HTERT RPE-1 (cell line): ENCODE results near the gene ZNF441.
"Not testable (repeated sequence)": the region's sequence is repeated elsewhere in the genome, so short reads cannot be mapped to it uniquely, and the experiment has no call there.

Experiments used
- in situ Hi-C: fragments of 300-500 bp; cut with MboI; formaldehyde crosslinking; loops from 4 replicates; pipeline ENCODE4 v1.14.3; 2020; ENCODE audit warnings: low sequenced_read_pairs

Gene ZNF441

DNA sequence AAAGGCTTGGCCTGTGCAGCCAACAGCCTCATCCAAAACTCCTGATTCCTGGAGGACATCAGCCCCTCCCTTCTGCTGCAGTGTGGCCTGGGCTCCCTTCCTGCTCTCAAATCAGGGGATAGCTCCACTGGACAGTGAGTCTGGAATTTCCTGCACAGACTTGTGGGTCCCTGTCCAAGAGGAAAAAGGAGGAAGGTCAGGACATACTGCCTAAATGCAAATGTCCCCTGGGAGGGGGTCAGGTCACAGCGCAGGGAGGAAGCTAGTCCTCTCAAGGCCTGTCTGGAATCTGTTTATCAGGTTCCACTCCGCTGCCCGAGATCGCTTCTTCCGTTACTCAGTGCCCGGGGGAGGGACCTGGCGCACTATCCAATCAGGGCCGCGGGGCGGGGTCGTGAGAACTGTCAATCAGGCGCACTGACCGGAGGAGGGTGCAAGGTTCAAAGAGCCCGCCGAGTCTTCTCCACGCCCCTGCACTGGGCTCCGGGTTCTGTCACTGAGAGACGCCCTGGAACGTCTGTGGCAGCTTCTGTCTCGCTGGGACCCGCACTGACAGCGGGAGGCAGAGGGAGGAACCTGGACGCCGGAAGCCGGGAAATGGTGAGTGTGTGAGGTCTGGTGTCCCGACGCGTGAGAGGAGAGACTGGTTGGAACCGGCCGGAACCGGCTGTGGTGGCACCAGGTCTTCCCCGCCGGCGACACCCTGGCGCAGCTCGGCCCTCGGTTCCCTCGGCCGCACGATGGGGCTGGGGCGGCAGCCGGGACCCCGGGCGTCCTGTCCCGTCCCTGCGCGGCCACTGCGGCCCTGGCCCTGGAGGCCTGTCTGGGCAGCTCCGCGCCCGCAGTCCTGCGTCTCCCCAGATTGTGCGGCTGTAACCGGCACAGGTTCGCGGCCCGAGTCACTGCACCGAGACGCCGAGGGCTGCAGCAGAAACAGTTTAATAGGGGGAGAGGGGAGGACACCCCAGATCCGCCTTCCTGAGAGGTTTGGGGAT is at the start of gene ZNF441:
ZNF441 (plus strand) TSS at position 404 of the 995 bp plus-strand sequence; CDS start at position 598, 194 bp downstream.
- in situ Hi-C loops, result no loop called here

DNA sequence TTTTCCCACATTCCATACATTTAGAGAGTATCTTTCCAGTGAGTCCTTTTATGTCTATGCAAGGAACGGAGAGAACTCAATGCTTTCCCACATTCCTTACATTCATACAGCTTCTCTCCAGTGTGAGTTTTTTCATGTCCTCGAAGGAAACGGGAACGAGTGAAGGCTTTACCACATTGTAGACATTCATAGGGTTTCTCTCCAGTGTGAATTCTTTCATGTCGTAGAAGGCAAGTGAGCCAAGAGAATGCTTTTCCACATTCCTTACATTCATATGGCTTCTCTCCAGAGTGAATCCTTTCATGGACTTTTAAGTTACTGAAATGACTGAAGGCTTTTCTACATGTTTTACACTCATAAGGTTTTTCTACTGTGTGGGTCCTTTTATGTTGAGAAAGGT is 45.1 kb upstream of the ZNF441 start:
- in situ Hi-C loops, result no loop called here

DNA sequence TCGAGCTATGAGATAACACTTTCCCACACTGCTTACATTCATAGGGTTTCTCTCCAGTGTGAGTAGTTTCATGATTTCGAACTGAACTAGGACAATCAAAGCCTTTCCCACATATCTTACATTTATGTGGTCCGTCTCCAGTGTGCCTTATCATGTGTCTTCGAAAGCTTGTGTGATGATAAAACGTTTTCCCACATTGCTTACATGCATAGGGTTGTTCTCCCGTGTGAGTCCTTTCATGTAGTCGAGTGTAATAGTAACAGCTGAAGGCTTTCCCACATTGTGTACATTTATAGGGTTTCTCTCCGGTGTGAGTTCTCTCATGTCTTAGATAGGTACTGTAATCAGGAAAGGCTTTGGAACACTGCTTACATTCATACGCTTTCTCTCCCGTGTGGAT is 44.4 kb upstream of the ZNF441 start:
- in situ Hi-C loops, result no loop called here

DNA sequence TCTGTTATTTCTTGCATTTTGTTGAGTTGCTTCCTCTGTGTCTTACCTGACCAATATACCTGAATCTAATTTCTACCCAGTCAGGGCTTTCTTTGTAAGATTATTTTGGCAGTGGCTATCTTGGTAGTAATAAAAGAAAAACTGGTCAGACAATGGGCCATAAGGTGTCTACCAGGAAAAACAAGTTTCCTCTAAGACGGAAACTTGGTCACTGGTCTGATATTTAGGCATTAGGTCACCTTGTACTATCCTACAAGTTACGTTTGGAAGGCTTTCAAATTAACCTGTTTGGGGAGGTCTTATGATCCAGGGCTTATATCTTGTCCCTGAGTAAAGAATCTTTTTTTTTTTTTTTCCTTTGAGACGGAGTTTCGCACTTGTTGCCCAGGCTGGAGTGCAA is 37.2 kb upstream of the ZNF441 start:
- in situ Hi-C loops, result no loop called here

DNA sequence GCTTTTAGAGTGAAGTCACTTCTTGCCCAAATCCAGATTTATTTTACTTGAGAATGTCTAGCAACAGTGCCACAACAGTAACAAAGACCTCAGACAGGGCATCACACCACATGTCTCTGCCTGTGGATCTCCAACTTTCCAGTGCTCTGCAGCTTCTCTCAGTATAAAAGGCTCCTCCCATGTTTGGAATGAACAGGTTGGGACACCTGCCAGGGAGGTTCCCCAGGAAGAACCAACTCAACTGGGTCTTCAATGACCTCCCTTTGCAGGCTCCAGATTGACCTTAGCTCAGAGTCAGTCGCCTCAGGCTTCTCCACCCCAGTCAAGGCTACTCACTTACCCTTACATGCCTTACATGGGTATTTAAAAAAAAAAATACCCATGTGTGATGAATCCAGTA is 31.4 kb upstream of the ZNF441 start:
- in situ Hi-C loops, result no loop called here

DNA sequence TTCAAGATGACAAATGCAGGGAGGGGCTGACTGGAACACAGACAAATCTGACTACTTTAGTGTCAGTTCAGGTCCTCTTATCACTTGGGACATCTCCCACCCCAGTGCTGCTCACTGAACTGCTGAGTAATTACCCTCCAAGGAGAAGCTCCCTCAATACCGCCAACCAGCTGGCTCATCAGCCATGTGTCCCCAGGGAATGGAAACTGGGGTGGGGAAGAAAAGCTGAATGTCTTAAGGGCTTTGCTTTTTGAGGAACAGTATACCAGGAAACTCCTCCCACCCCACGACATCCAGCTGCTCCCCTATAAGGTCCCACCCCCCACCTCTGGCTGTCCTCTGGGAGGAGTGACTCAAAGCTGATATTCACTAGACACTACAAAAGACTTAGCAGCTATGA is 30.1 kb upstream of the ZNF441 start:
- in situ Hi-C loops, result no loop called here

DNA sequence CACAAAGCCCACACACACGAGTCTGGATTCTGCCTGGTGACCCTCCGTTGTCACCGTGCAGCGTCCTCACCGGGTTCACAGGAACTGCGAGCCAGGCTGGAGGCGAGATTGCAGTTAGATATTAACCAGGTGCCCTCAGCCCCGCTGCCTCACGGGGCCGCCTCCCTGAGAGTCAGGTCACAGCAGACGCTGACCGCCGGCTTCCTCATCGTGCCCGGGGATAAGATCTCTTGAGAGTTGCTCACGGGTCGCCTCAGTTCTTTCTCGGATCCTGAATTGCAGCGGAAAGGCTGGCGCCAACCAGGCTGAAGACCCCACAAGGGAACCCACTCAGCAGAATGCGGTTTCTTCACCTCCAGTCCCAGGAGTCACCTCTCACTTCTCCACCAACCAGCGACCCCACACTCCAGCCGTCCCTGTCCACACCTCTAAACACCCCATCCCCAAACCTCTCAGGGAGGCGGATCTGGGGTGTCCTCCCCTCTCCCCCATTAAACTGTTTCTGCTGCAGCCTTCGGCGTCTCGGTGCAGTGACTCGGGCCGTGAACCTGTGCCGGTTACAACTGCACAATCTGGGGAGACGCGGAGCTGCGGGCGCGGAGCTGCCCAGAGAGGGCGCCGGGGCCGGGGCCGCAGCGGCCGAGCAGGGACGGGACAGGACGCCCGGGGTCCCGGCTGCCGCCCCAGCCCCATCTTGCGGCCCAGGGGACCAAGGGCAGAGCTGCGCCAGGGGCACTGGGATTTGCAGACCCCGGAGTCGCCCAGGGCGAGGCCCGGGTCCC is 28.6 kb upstream of the ZNF441 start:
- in situ Hi-C loops, result no loop called here

DNA sequence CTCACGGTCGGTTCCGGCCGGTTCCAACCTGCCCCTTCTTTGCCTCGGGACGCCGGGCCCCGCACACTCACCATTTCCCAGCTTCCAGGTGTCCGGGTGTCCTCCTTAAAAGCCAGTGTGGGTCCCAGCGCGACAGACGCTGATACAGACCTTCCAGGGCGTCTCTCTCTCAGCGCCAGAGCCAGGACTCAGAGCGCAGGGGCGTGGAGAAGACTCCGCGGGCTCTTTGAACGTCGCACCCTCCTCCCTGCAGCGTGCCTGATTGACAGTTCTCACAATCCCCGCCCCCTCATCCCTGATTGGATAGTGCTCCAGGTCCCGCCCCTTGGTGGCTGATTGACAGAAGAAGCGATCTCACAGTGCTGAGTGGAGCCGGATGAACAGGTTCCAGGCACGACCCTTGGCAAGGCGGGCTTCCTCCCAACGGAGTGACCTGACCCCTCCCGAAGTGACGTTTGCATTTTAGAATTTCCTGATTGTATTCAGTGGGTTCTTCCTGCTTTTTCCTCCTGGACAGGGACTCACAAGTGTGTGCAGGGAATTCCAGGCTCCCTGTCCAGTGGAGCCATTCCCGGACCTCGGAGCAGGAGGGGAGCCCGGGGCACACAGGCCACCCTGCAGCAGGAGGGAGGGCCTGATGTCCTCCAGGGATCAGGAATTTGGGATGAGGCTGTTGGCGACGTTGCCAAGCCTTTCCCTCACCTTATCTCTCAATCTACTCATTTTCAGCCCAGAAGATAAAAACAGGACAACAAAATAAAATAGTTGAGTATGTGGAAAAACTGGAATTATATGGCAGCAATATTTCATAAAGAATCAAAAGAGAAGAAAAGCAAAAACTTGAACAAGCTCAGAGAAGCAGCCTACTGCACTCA is 27.8 kb upstream of the ZNF441 start, which contains the start of gene ZNF823:
ZNF823 (minus strand) TSS at position 201 of the 875 bp plus-strand sequence; CDS start at position 74, 127 bp downstream.
- in situ Hi-C loops, result no loop called here

DNA sequence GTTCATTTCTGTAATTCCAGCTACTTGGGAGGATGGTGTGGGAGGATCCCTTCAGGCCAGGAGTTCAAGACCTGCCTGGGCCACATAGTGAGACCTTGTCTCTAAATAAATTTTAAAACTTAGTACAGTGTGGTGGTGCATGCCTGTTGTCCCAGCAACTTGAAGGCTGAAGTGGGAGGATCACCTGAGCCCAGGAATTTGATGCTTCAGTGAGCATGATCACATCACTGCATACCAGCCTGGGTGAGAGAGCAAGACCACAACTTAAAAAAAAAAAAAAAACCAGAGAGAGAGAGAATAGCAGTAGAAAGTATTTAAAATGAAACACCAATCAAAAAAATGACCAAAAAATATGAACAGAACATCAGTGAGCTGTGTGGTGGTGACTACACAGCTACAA is 20.9 kb upstream of the ZNF441 start:
- in situ Hi-C loops, result no loop called here

DNA sequence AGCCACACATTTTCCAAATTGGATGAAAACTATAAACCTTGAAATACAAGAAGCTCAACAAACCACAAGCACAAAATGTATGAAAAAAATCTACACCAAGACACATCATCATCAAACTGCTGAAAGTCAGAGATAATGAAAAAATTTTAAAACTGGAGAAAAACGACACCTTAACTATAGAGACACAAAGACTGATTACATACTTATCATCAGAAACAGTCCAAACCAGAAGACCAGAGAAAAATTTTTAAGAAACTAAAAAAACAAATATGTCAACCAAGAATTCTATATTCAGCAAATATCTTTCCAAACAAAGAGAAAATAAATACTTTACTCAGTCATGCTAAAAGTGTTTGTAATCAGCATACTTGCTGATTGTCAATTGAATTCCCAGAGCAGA is 19.5 kb upstream of the ZNF441 start:
- in situ Hi-C loops, result no loop called here

DNA sequence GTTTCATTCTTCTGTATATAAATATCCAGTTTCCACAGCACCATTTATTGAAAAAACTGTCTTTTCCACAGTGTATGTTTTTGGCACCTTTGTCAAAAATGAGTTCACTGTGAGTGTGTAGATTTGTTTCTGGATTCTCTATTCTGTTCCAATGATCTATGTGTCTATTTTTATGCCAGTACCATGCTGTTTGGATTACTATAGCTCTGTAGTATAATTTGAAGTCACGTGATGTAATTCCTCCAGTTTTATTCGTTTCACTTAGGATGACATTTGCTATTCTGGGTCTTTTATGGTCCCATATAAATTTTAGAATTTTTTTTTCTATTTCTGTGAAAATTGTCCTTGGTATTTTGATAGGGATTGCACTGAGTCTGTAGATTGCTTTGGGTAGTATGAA is 17.0 kb upstream of the ZNF441 start:
- in situ Hi-C loops, result no loop called here

DNA sequence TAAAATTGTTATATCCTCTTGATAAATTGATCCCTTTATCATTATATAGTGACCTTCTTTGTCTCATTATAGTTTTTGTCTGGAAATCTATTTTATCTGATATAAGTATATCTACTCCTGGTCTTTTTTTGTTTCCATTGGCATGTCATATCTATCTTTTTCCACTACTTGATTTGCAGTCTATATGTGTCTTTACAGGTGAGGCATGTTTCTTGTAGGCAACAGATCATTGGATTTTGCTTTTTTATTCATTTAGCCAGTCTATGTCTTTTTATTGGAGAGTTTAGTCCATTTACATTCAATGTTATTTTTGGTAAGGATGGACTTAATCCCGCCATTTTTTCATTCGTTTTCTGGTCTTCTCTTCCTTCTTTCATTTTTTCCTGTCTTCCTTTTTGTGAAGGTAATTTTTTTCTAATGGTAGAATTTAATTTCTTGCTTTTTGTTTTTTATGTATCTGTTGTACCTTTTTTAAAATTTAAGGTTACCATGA is 14.5 kb upstream of the ZNF441 start:
- in situ Hi-C loops, result no loop called here

DNA sequence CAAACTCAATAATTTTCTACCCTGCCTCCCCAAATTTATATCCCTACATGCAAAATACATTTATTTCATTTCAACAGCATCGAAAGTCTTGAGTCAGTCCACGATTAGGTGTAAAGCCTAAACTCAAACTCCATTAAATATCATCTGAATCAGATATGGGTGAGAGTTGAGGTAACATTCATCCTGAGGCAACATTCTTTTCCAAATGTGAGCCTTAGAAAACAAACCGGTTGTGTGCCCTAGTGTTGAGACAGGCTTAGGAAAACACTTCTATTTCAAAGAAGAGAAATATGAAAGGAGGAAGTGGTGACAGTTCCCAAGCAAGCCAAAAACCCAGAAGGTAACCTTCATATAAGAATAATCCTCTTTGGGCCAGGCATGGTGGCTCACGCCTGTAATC is 12.1 kb upstream of the ZNF441 start:
- in situ Hi-C loops, result no loop called here

DNA sequence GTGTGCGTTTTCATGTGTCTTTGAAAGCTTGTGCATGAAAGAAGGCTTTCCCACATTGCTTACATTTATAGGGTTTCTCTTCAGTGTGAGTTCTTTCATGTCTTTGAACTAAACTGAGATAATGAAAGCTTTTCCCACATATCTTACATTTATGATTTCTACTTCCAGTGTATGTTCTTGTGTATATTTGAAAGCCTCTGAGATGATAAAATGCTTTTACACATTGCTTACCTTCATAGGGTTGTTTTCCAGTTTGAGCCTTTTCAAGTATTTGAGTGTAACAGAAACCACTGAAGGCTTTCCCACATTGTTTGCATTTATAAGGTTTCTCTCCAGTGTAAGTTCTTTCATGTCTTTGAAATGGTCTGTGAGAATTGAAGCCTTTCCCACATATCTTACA is 9.8 kb upstream of the ZNF441 start:
- in situ Hi-C loops, result no loop called here

DNA sequence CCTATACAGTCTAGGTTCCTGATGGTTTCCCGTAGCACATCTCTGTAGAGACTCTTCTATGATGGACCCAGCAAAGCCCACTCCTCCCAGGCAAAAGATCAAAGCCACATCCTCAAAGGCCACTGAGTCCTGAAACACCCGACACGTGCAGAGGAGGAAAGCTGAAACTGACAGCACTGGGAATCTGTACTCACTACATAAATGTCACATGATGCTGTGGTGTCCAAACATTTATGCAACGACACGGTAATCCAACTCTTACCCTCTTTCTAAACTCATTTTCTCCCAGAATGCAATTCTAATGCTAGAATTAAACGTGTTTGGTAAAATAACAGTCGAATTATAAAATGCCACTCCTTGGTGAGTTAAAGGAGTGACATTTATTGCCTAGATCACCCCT is 7.0 kb upstream of the ZNF441 start:
- in situ Hi-C loops, result no loop called here

DNA sequence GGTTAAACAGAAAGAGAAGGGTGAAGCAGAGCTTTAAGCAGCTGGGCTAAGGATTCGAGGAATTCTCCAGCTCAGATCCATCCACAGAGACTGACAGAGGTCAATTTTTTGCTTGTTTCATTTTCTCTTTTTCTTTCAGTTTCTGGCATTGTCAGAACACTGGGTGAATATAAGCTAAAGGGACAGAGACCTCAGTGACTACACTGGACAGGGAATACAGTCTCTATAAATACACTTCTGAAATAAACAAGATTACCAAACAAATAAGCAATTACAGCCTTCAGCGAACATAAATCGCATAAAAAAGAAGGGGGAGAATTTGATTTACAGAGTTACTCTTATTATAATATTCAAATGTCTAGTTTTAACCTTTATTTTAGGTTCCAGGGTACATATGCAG is 3.7 kb upstream of the ZNF441 start:
- in situ Hi-C loops, result no loop called here

DNA sequence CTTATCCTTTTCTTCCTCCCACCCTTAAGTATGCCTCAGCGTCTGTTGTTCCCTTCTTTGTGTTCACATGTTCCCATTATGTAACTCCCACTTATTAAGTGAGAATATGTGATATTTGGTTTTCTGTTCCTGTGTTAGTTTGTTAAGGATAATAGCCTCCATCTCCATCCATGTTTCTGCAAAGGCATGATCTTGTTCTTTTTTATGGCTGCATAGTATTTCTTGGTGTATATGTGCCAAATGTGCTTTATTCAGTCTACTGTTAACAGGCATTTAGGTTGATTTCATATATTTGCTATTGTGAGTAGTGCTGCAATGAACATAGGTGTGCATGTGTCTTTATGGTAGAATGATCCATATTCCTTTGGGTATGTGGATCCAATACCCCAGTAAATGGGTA is 3.2 kb upstream of the ZNF441 start:
- in situ Hi-C loops, result no loop called here

DNA sequence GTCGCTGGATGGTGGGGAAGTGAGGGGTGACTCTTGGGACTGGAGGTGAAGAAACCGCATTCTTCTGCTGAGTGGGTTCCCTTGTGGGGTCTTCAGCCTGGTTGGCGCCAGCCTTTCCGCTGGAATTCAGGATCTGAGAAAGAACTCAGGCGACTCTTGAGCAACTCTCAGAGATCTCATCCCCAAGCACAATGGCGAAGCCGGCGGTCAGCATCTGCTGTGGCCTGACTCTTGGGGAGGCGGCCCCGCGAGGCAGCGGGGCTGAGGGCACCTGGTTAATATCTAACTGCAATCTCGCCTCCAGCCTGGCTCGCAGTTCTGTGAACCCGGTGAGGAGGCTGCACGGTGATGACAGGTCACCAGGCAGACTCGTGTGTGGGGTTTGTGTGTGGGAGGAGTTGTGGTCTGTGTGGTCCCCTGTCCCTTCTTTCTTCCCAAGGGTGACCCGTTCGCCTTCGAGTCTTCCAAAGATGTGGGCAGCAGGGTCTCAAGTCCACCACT is 883 bp downstream of the ZNF441 start:
- in situ Hi-C loops, result no loop called here

DNA sequence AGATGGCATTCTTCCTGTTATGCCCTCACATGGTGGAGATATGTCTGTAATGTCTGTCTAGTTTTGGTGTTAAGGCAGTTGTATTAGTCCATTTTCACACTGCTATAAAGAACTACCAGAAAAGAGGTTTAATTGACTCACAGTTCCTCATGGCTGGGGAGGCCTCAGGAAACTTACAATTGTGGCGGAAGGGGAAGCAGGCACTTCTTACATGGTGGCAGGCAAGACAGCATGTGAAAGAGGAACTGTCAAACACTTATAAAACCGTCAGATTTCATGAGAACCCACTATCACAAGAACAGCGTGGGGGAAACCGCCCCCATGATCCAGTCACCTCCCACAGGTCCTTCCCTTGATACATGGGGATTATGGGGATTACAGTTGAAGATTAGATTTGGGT is 3.2 kb downstream of the ZNF441 start:
- in situ Hi-C loops, result no loop called here

DNA sequence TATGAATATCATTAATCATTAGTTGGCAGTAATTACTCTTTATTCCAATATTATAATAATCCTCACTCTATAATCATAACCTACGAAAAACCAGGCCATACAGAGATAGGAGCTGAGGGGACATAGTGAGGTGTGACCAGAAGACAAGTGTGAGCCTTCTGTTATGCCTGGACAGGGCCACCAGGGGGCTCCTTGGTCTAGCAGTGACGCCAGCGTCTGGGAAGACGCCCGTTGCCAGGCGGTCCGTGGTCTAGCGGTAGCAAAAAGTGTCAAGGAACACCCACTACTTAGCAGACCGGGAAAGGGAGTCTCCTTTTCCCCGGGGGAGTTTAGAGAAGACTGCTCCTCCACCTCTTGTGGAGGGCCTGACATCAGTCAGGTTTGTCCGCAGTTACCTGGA is 4.7 kb downstream of the ZNF441 start:
- in situ Hi-C loops, result not testable (repeated sequence)
